Activated CD8-positive, alpha-beta T cell treated with anti-CD3 and anti-CD28 coated beads, Interleukin-2, amount 10 ng/mL, durations not matched to agents 7 days and 5 days (primary cell): ENCODE results near the gene PDIA4. TPM values are rescaled to one million over a fixed set of nuclear protein-coding genes. Genes with fewer than 3 reads are reported as not detected.
"Not testable (repeated sequence)": the region's sequence is repeated elsewhere in the genome, so short reads cannot be mapped to it uniquely, and the experiment has no call there.

Experiments used
- ATAC-seq: fragments of 150-1000 bp; cut with Tn5 transposase; one replicate; pipeline ENCODE4 v1.10.0; 2021; ENCODE audit warnings: moderate library complexity
- CTCF ChIA-PET: fragments of 350-600 bp; sonication (Branson Sonifier 250); formaldehyde crosslinking; loops from one replicate; lab custom pipeline; 2021; ENCODE audit warnings: antibody characterized with exemption; lab: Charles Lee
- POLR2A ChIA-PET: fragments of 350-600 bp; sonication (Branson Sonifier 250); formaldehyde crosslinking; loops from one replicate; lab custom pipeline; 2021; ENCODE audit warnings: antibody characterized with exemption; lab: Charles Lee
- DNase-seq: peaks from one replicate; pipeline ENCODE4 v3.0.0-alpha.2; 2020
- H3K27ac Mint-ChIP-seq: one replicate; pipeline ENCODE4 v1.8.0; 2021; ENCODE audit warnings: mild to moderate bottlenecking, mixed read lengths
- H3K27me3 Mint-ChIP-seq: one replicate; pipeline ENCODE4 v1.8.0; 2021; ENCODE audit warnings: low read depth, mixed read lengths
- H3K36me3 Mint-ChIP-seq: one replicate; pipeline ENCODE4 v1.8.0; 2021; ENCODE audit warnings: low read depth, mixed read lengths
- H3K4me1 Mint-ChIP-seq: one replicate; pipeline ENCODE4 v1.8.0; 2021; ENCODE audit warnings: low read depth, mixed read lengths
- H3K4me3 Mint-ChIP-seq: one replicate; pipeline ENCODE4 v1.8.0; 2021; ENCODE audit warnings: mild to moderate bottlenecking, mixed read lengths
- H3K9me3 Mint-ChIP-seq: one replicate; pipeline ENCODE4 v1.8.0; 2022; ENCODE audit warnings: mixed read lengths; ENCODE audit not compliant: insufficient read depth
- total RNA-seq, 2 experiments: library from RNA; stranded (reverse); gene quantifications; one replicate each; pipeline ENCODE4 v1.2.3, GENCODE V29; 2021

Gene PDIA4
- total RNA-seq, 2 experiments from 2014 or later, result 90.6 to 92.2 TPM

DNA sequence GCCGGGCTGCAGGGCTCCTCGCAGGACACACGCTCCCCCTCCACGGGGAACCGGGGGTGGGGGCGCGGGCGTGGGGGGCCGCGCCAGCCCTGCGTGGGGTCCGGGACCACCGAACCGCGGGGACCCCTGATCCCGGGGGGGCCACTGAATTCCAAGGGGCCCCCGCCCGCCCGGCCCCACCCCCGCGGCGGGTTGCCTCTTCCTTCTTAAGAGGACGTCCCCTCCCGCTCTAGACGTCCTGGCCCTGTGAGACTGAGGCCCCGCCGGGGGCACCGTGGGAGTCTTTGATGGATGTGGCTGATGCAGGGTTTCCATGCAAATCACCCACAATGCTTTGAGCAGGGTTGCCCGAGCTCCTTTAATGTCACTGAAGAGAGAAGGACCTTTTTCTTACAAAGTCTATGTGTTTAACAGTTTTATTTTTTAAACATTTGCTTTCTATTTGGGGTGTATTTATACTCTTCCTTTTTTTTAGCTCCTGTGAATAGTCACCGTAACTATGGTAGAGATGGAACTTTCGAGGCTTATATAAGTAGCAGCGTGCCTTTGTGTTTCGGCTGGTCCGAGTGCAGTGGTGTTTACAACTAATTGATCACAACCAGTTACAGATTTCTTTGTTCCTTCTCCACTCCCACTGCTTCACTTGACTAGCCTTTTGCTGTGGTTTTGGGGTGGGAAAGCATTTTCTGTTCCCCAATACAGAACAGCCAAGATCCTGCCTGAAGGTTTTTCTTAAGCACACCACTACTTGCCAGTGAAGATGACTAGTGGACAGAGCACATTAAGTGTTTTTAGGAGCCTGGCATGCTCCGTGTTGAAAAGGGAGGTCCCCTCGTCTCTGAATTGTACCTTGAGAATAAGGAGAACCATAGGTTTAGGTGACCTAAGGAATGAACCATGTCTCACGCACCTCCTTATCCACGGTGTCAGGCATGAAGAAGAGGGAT lies 44.8 kb downstream of the PDIA4 start:
- H3K9me3 Mint-ChIP-seq, result no peaks in the 10 kb centered on the region
- DNase-seq (peak; percentile 91), ATAC-seq (peak; percentile 78)
- H3K4me3 Mint-ChIP-seq, result peak overlapping the region; percentile 87
- ChIA-PET CTCF (interaction anchor here (0.9 to 2.8 kb wide), 11 partner anchors 16 to 146 kb away, joined by 3 to 12 read pairs (median 4); no protein-coding TSS in a partner anchor), POLR2A (interaction anchor here (0.6 to 1.7 kb wide), 7 partner anchors 19 to 285 kb away, joined by 3 to 6 read pairs (median 4); partner anchors contain the start of genes CUL1, PDIA4 and ZNF398)
- H3K4me1 Mint-ChIP-seq, result peaks cover 61% of the 10 kb centered on the region
- H3K27me3 Mint-ChIP-seq, result peaks cover 19% of the 10 kb centered on the region
- H3K36me3 Mint-ChIP-seq, result no peaks in the 10 kb centered on the region
- H3K27ac Mint-ChIP-seq, result peak overlapping the region; percentile 82

- peaks cover 53% of the 10 kb centered on the region for H3K4me1 Mint-ChIP-seq
- H3K27ac Mint-ChIP-seq, result peak overlapping the region; percentile 60
- DNase-seq, result no peak
- no peak for ATAC-seq
- peaks cover 21% of the 10 kb centered on the region for H3K27me3 Mint-ChIP-seq
- H3K36me3 Mint-ChIP-seq, result no peaks in the 10 kb centered on the region
- H3K4me3 Mint-ChIP-seq, result peak overlapping the region; percentile 87
- ChIA-PET CTCF (interaction anchor here (0.7 to 2.8 kb wide), 10 partner anchors 15 to 146 kb away, joined by 3 to 12 read pairs (median 4); no protein-coding TSS in a partner anchor), POLR2A (interaction anchor here (0.6 to 1.7 kb wide), 7 partner anchors 19 to 284 kb away, joined by 3 to 6 read pairs (median 3); partner anchors contain the start of genes CUL1, PDIA4 and ZNF398)
- H3K9me3 Mint-ChIP-seq, result no peaks in the 10 kb centered on the region
Measured at GRCh38 chr7:148982654-148983199, 45.6 kb downstream of the PDIA4 start.

DNA sequence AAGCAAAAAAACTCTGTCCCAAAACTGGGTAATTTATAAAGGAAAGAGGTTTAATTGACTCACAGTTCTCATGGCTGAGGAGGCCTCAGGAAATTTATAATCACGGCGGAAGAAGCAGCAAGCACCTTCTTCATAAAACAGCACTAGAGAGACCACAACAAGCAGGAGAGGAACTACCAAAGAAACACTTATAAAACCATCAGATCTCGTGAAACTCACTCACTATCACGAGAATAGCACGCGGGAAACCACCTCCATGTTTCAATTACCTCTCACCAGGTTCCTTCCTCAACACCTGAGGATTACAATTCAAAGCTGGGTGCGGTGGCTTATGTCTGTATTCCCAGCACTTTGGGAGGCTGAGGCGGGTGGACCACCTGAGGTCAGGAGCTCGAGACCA lies 48.5 kb downstream of the PDIA4 start:
- Mint-ChIP-seq H3K9me3 (no peaks in the 10 kb centered on the region), H3K27me3 (peaks cover 18% of the 10 kb centered on the region), H3K4me3 (peak overlapping the region; percentile 42), H3K36me3 (no peaks in the 10 kb centered on the region), H3K27ac (peak overlapping the region; percentile 73), H3K4me1 (peaks cover 34% of the 10 kb centered on the region)
- peak; percentile 53 for DNase-seq
- CTCF ChIA-PET, result interaction anchor here (0.8 to 2.5 kb wide), 4 partner anchors 9 to 404 kb away, joined by 3 to 11 read pairs (median 4); no protein-coding TSS in a partner anchor
- POLR2A ChIA-PET, result interaction anchor here (0.5 to 1.1 kb wide), 2 partner anchors 136 to 723 kb away, joined by 3 read pairs; no protein-coding TSS in a partner anchor
- ATAC-seq, result no peak

- H3K9me3 Mint-ChIP-seq, DNase-seq, H3K27ac Mint-ChIP-seq, H3K4me3 Mint-ChIP-seq, H3K36me3 Mint-ChIP-seq, ATAC-seq: not testable (repeated sequence)
- ChIA-PET POLR2A (interaction anchor here (1.1 kb wide), 1 partner anchor 722 kb away, joined by 3 read pairs; no protein-coding TSS in a partner anchor), CTCF (interaction anchor here (0.8 to 2.5 kb wide), 4 partner anchors 8 to 404 kb away, joined by 3 to 11 read pairs (median 4); no protein-coding TSS in a partner anchor)
- Mint-ChIP-seq H3K27me3 (peaks cover 13% of the 10 kb centered on the region), H3K4me1 (peaks cover 26% of the 10 kb centered on the region)
Measured at GRCh38 chr7:148979072-148979471, 49.2 kb downstream of the PDIA4 start.

- no peak overlapping the region for H3K4me3 Mint-ChIP-seq
- H3K36me3 Mint-ChIP-seq, result no peaks in the 10 kb centered on the region
- ChIA-PET POLR2A (no interaction called here), CTCF (interaction anchor here (0.6 to 2.5 kb wide), 2 partner anchors 11 to 29 kb away, joined by 3 to 11 read pairs; no protein-coding TSS in a partner anchor)
- no peak for ATAC-seq
- peaks cover 18% of the 10 kb centered on the region for H3K4me1 Mint-ChIP-seq
- no peak overlapping the region for H3K27ac Mint-ChIP-seq
- peaks cover 7% of the 10 kb centered on the region for H3K27me3 Mint-ChIP-seq
- no peak for DNase-seq
- H3K9me3 Mint-ChIP-seq, result no peaks in the 10 kb centered on the region
Measured at GRCh38 chr7:148978091-148978490, 50.2 kb downstream of the PDIA4 start.

- Mint-ChIP-seq H3K4me1 (peaks cover 15% of the 10 kb centered on the region), H3K27ac (no peak overlapping the region), H3K36me3 (no peaks in the 10 kb centered on the region), H3K9me3 (no peaks in the 10 kb centered on the region), H3K4me3 (no peak overlapping the region), H3K27me3 (peaks cover 2% of the 10 kb centered on the region)
- no peak for DNase-seq
- ATAC-seq, result no peak
- ChIA-PET POLR2A (interaction anchor here (0.7 kb wide), 1 partner anchor 8 kb away, joined by 3 read pairs; no protein-coding TSS in a partner anchor), CTCF (interaction anchor here (0.9 to 1.7 kb wide), 5 partner anchors 10 to 120 kb away, joined by 3 to 11 read pairs (median 4); no protein-coding TSS in a partner anchor)
Measured at GRCh38 chr7:148975896-148976295, 52.4 kb downstream of the PDIA4 start.

- Mint-ChIP-seq H3K9me3 (no peaks in the 10 kb centered on the region), H3K27me3 (peaks cover 4% of the 10 kb centered on the region), H3K4me3 (no peak overlapping the region), H3K36me3 (no peaks in the 10 kb centered on the region), H3K4me1 (no peaks in the 10 kb centered on the region), H3K27ac (no peak overlapping the region)
- CTCF ChIA-PET, result interaction anchor here (0.9 kb wide), 1 partner anchor 32 kb away, joined by 3 read pairs; no protein-coding TSS in a partner anchor
- no peak for ATAC-seq
- no peak for DNase-seq
- POLR2A ChIA-PET, result no interaction called here
Measured at GRCh38 chr7:148973256-148973655, 55.0 kb downstream of the PDIA4 start.

- POLR2A ChIA-PET, result no interaction called here
- DNase-seq, result no peak
- CTCF ChIA-PET, result interaction anchor here (0.9 kb wide), 1 partner anchor 33 kb away, joined by 3 read pairs; no protein-coding TSS in a partner anchor
- Mint-ChIP-seq H3K27ac (no peak overlapping the region), H3K27me3 (peaks cover 7% of the 10 kb centered on the region), H3K36me3 (no peaks in the 10 kb centered on the region), H3K4me1 (no peaks in the 10 kb centered on the region), H3K4me3 (no peak overlapping the region), H3K9me3 (no peaks in the 10 kb centered on the region)
- no peak for ATAC-seq
Measured at GRCh38 chr7:148972375-148972774, 55.9 kb downstream of the PDIA4 start.

GRCh38 chr7:148967602-148968001 lies 60.7 kb downstream of the PDIA4 start:
- ATAC-seq (no peak), DNase-seq (no peak)
- Mint-ChIP-seq H3K9me3 (no peaks in the 10 kb centered on the region), H3K36me3 (no peaks in the 10 kb centered on the region), H3K27ac (no peak overlapping the region), H3K4me1 (peaks cover 26% of the 10 kb centered on the region), H3K4me3 (no peak overlapping the region), H3K27me3 (peaks cover 7% of the 10 kb centered on the region)
- ChIA-PET CTCF (interaction anchor here (1.2 to 2.1 kb wide), 5 partner anchors 12 to 392 kb away, joined by 3 to 11 read pairs (median 5); no protein-coding TSS in a partner anchor), POLR2A (interaction anchor here (0.6 kb wide), 1 partner anchor 8 kb away, joined by 3 read pairs; no protein-coding TSS in a partner anchor)

GRCh38 chr7:148967032-148967372 lies 61.3 kb downstream of the PDIA4 start:
- no peaks in the 10 kb centered on the region for H3K9me3 Mint-ChIP-seq
- DNase-seq (no peak), ATAC-seq (peak; percentile 31)
- peaks cover 32% of the 10 kb centered on the region for H3K4me1 Mint-ChIP-seq
- peaks cover 7% of the 10 kb centered on the region for H3K27me3 Mint-ChIP-seq
- CTCF ChIA-PET, result interaction anchor here (0.7 to 2.1 kb wide), 18 partner anchors 9 to 702 kb away, joined by 3 to 12 read pairs (median 5); no protein-coding TSS in a partner anchor
- no peaks in the 10 kb centered on the region for H3K36me3 Mint-ChIP-seq
- peak overlapping the region; percentile 68 for H3K4me3 Mint-ChIP-seq
- H3K27ac Mint-ChIP-seq, result no peak overlapping the region
- POLR2A ChIA-PET, result no interaction called here
